ENCODE results near the gene NTNG1. TPM values are rescaled to one million over a fixed set of nuclear protein-coding genes. Genes with fewer than 3 reads are reported as not detected.

NTNG1 gene
- total and polyA plus RNA-seq, 2 of the 4 experiments (the other 2 are of a cell fraction), result 1.2 to 2.3 TPM

GRCh38 chr1:107229711-107230110, 88.9 kb downstream of the NTNG1 start:
- Histone ChIP-seq H3K4ac (ENCODE audit: low read depth, low read length) (no peak overlapping the region), H3K23ac (ENCODE audit: low read depth, low read length) (no peak overlapping the region), H3K18ac (ENCODE audit: low read depth, low read length) (no peak overlapping the region), H2BK20ac (ENCODE audit: low read depth, low read length) (no peak overlapping the region), H2AK9ac (replicated peaks; ENCODE audit: low read depth, low read length, poor library complexity) (no peak overlapping the region), H3K9ac (ENCODE audit: low read depth, low read length) (no peak overlapping the region), H3K4me2 (ENCODE audit: low read depth, low read length) (no peak overlapping the region), H2AFZ (replicated peaks; ENCODE audit: low read length, poor library complexity) (no peak overlapping the region), H3K27ac (ENCODE audit: insufficient read depth, low read length) (no peak overlapping the region), H2BK5ac (ENCODE audit: low read depth, low read length, poor library complexity, severe bottlenecking) (no peak overlapping the region), H3K9me1 (ENCODE audit: insufficient read depth, low read length) (no peaks in the 10 kb centered on the region), H3K4me1 (ENCODE audit: control insufficient read depth, insufficient read depth, low read length) (no peaks in the 10 kb centered on the region), H3K79me1 (ENCODE audit: low read depth in 1 of 2, low read length in 2 of 2) (no peaks in the 10 kb centered on the region), H3K27me3 (ENCODE audit: control insufficient read depth, insufficient read depth, low read length) (no peaks in the 10 kb centered on the region), H3K4me3 (ENCODE audit: insufficient read depth, low read depth, low read length) (no peak overlapping the region), H3K14ac (replicated peaks; ENCODE audit: low read depth, low read length) (no peak overlapping the region), H4K8ac (ENCODE audit: low read depth in 2 of 2, low read length in 2 of 2) (no peak overlapping the region), H3K56ac (ENCODE audit: extremely low read depth, insufficient read depth, low read length) (no peak overlapping the region), H2BK15ac (ENCODE audit: low read depth, low read length) (no peak overlapping the region), H4K91ac (ENCODE audit: insufficient read depth, low read depth, low read length) (no peak overlapping the region), H2BK120ac (ENCODE audit: low read depth, low read length) (no peak overlapping the region), H3K36me3 (ENCODE audit: control insufficient read depth, insufficient read depth, low read length) (no peaks in the 10 kb centered on the region), H4K5ac (ENCODE audit: low read depth, low read length) (no peak overlapping the region), H3K9me3 (ENCODE audit: control insufficient read depth, insufficient read depth, low read length) (no peaks in the 10 kb centered on the region; the same call in 1 of the 2 replicates), H2AK5ac (ENCODE audit: low read depth, low read length) (no peak overlapping the region), H4K20me1 (ENCODE audit: insufficient read depth, low read length) (no peaks in the 10 kb centered on the region)
- 50% methylated on average over 1 of the region's 2 CpGs; no CpG with 5 or more reads in 1 of the 2 experiments for WGBS, 2 experiments (ENCODE audit: extremely low coverage in 2 of 2, insufficient read length in 1 of 2)
- no peak for TF ChIP-seq CTCF (conservative IDR thresholded peaks at IDR 0.05; ENCODE audit: low read depth, low read length)
- no peak for TF ChIP-seq RCOR1 (IDR thresholded peaks at IDR 0.05; ENCODE audit: insufficient replicate concordance, low read length)
- no peak for TF ChIP-seq FOS (IDR thresholded peaks at IDR 0.05; ENCODE audit: low read depth, low read length)
- TF ChIP-seq CHD1 (IDR thresholded peaks at IDR 0.05; ENCODE audit: low read depth, low read length), result no peak
- TF ChIP-seq MAFK (IDR thresholded peaks at IDR 0.05; ENCODE audit: low read depth, low read length), result no peak
- TF ChIP-seq NFE2L2 (IDR thresholded peaks at IDR 0.05; ENCODE audit: low read depth, low read length), result no peak
- TF ChIP-seq RFX5 (IDR thresholded peaks at IDR 0.05; ENCODE audit: low read depth, low read length), result no peak
- TF ChIP-seq POLR2A (IDR thresholded peaks at IDR 0.05; ENCODE audit: low read depth, low read length), result no peak
- no peak for TF ChIP-seq SMC3 (IDR thresholded peaks at IDR 0.05; ENCODE audit: low read depth, low read length)
- TF ChIP-seq ELK1 (IDR thresholded peaks at IDR 0.05; ENCODE audit: borderline replicate concordance, low read depth, low read length), result no peak
- TF ChIP-seq BHLHE40 (IDR thresholded peaks at IDR 0.05; ENCODE audit: low read depth, low read length), result no peak
- no peak for TF ChIP-seq CEBPB (IDR thresholded peaks at IDR 0.05; ENCODE audit: low read depth, low read length)
- no peak for TF ChIP-seq USF2 (IDR thresholded peaks at IDR 0.05; ENCODE audit: low read depth, low read length)
- TF ChIP-seq RAD21 (IDR thresholded peaks at IDR 0.05; ENCODE audit: low read length), result no peak
- TF ChIP-seq MAZ (IDR thresholded peaks at IDR 0.05; ENCODE audit: borderline replicate concordance, low read depth, low read length), result no peak
- TF ChIP-seq MXI1 (IDR thresholded peaks at IDR 0.05; ENCODE audit: borderline replicate concordance, low read depth, low read length), result no peak
- ChIA-PET POLR2A (ENCODE audit: unreplicated experiment) (no interaction called here), CTCF (no interaction called here)
- dilution Hi-C loops (cut with HindIII; ENCODE audit: low sequenced_read_pairs, unreplicated experiment), result no loop called here
- intact Hi-C loops (cut with micrococcal nuclease), result no loop called here
- ATAC-seq (ENCODE audit: low read depth), result no peak
- in situ Hi-C loops (cut with MboI; ENCODE audit: low sequenced_read_pairs), result no loop called here
- no TSS peak for BruUV-seq (replicated peaks)
- no peak for DNase-seq

Data from IMR-90 (cell line).